Measurements from ENCODE around the gene ELK4.

GRCh38 chr1:205584732-205585131 is 47.1 kb downstream of the ELK4 start:
- TF ChIP-seq CTCF (conservative IDR thresholded peaks at IDR 0.05; ENCODE audit: low read length) (peak; percentile 75), EZH2phosphoT487 (IDR thresholded peaks at IDR 0.05; ENCODE audit: borderline replicate concordance) (no peak)
